Sigmoid colon (tissue), 7 donors: ENCODE results near the gene IL18. TPM values are rescaled to one million over a fixed set of nuclear protein-coding genes. Genes with fewer than 3 reads are reported as not detected.

ENCODE experiments used
- DNase-seq: peaks from one replicate; pipeline ENCODE4 v3.0.0-alpha.2; 2019
- H3K27ac ChIP-seq, 4 donors: fragments of 200-600 bp; sonication (generic); one replicate each; pipeline ENCODE4 v1.5.1; 2016 to 2019; ENCODE audit warnings: mild to moderate bottlenecking in 1 of 4
- H3K27me3 ChIP-seq, 3 donors: fragments of 200-600 bp; sonication (generic); one replicate each; pipeline ENCODE4 v1.5.1; 2019; ENCODE audit warnings: mild to moderate bottlenecking in 1 of 3
- H3K36me3 ChIP-seq, 4 donors: fragments of 200-600 bp; sonication (generic); one replicate each; pipeline ENCODE4 v1.5.1; 2016 to 2019
- H3K4me1 ChIP-seq, 4 donors: fragments of 200-600 bp; sonication (generic); one replicate each; pipeline ENCODE4 v1.5.1; 2017 to 2019
- H3K4me3 ChIP-seq, 4 donors: fragments of 200-600 bp; sonication (generic); one replicate each; pipeline ENCODE4 v1.5.1; 2017 to 2019; ENCODE audit warnings: mild to moderate bottlenecking in 2 of 4, moderate library complexity in 1 of 4
- H3K9me3 ChIP-seq, 4 donors: fragments of 200-600 bp in 3 of 4; sonication (generic) in 3 of 4; one replicate each; pipeline versions ENCODE4 v1.5.1 to v1.6.1; 2013 to 2019
- EP300 ChIP-seq, 4 donors: sonication (generic); formaldehyde crosslinking; IDR thresholded peaks; one replicate each; pipeline ENCODE4 v1.6.1; 2017; ENCODE audit warnings: antibody characterized with exemption in 4 of 4
- POLR2A ChIP-seq, 2 donors: fragments of 450-650 bp; IDR thresholded peaks; one replicate each; pipeline ENCODE4 v1.6.1; 2016; ENCODE audit warnings: antibody characterized with exemption in 2 of 2, mild to moderate bottlenecking in 2 of 2, moderate library complexity in 2 of 2
- POLR2AphosphoS5 ChIP-seq, 4 donors: sonication (generic); formaldehyde crosslinking; IDR thresholded peaks; one replicate each; pipeline ENCODE4 v1.6.1; 2017; ENCODE audit warnings: antibody characterized with exemption in 4 of 4
- WGBS, 2 donors: extraction: QIAGEN DNeasy Blood & Tissue Kit; methylation state at CpG; one replicate each; pipeline ENCODE4 v1.1.7; 2013; 5-methylcytosine and 5-hydroxymethylcytosine counted together
- intact Hi-C: fragments of 100-400 bp; cut with DNase I; formaldehyde crosslinking; loops from one replicate; pipeline ENCODE4 v1.15.1; 2023
- polyA plus RNA-seq, 3 donors: library from polyadenylated mRNA; stranded (reverse); fragments of 200-250 nt; gene quantifications; one replicate each; pipeline ENCODE4 v1.2.3, GENCODE V29; 2013
- total RNA-seq, 4 donors: library from RNA; depleted of rRNA; stranded (reverse); fragments of >200 nt; gene quantifications; one replicate each; pipeline ENCODE4 v1.1.0, GENCODE V29; 2016
- TF ChIP-seq, protein P1 (sequence below), 4 experiments: fragments of 450-650 bp in 3 of 4; fragments of 200-600 bp in 1 of 4; IDR thresholded peaks; one replicate each; pipeline ENCODE4 v1.5.1; 2016 to 2019; ENCODE audit warnings: antibody characterized with exemption in 4 of 4, mild to moderate bottlenecking in 3 of 4, moderate library complexity in 2 of 4
- donor health status: healthy with polysubstance abuse.
- donor health status: Bipolar disorder and iron deficiency.
- donor health status: healthy.

IL18 gene
- total and polyA plus RNA-seq, 7 donors, result 5.8 to 211 (median 18.6) TPM

DNA sequence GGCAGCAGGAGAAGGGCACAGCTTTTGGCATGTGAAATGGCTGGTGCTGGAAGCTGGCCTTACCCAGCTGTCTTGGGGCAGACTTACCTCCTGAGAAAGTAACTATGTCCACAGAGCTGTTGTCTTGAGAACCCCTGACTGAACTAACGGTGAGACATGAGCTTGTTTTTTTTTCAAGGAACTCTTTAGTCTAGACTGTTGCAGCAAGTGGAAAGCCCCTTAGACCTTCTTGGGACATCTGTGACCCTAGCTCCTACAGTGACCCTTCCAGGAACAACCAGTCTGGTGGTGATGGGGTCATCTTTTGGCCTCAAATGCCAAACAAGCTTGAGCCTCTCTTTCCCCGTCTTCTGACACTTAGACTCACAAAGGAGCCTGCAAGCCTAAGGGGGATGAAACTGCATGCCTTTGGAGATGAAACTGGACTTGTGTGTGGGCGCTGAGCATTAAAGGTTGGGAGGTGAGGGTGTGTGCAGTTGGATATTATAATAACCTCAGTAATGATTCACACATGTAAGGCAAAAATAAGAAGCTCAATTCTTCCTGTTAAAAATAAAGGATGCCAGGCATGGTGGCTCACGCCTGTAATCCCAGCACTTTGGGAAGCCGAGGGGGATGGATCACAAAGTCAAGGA lies 41.8 kb downstream of the IL18 start:
- H3K27ac ChIP-seq, result no peak overlapping the region
- H3K27me3 ChIP-seq, result no peaks in the 10 kb centered on the region
- intact Hi-C loops, result no loop called here
- H3K4me3 ChIP-seq, result no peak overlapping the region
- 94 to 96% methylated on average over 5 of the region's 5 CpGs for WGBS, 2 donors
- TF ChIP-seq POLR2A (IDR thresholded peaks at IDR 0.05) (no peak), POLR2AphosphoS5 (IDR thresholded peaks at IDR 0.05) (no peak), EP300 (IDR thresholded peaks at IDR 0.05) (no peak)
- TF ChIP-seq, protein P1, sequence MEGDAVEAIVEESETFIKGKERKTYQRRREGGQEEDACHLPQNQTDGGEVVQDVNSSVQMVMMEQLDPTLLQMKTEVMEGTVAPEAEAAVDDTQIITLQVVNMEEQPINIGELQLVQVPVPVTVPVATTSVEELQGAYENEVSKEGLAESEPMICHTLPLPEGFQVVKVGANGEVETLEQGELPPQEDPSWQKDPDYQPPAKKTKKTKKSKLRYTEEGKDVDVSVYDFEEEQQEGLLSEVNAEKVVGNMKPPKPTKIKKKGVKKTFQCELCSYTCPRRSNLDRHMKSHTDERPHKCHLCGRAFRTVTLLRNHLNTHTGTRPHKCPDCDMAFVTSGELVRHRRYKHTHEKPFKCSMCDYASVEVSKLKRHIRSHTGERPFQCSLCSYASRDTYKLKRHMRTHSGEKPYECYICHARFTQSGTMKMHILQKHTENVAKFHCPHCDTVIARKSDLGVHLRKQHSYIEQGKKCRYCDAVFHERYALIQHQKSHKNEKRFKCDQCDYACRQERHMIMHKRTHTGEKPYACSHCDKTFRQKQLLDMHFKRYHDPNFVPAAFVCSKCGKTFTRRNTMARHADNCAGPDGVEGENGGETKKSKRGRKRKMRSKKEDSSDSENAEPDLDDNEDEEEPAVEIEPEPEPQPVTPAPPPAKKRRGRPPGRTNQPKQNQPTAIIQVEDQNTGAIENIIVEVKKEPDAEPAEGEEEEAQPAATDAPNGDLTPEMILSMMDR (IDR thresholded peaks at IDR 0.05), result no peak
- peaks cover 0 to 7% (median 0%) of the 10 kb centered on the region in 4 donors for H3K4me1 ChIP-seq
- DNase-seq, result no peak
- H3K36me3 ChIP-seq, result no peaks in the 10 kb centered on the region
- no peaks in the 10 kb centered on the region for H3K9me3 ChIP-seq

DNA sequence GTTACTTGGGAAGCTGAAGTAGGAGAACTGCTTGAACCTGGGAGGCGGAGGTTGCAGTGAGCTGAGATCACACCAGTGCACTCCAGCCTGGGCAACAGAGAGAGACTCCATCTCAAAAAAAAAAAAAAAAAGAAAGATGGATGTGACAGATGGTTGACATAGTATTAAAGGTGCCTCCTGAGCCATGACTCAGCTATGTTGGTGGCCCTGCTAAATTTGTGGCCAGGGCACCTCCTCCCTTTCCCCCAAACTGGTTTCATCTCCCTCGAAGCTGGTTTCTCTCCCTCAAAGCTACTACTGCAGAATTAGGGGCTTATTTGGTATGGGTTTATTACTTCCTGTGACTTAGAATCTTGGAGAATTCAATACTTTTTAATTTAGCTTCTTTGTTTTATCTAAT lies 45.7 kb downstream of the IL18 start:
- WGBS, 2 donors, result 80 to 89% methylated on average over 2 of the region's 2 CpGs
- Histone ChIP-seq H3K9me3 (no peaks in the 10 kb centered on the region), H3K27ac (no peak overlapping the region), H3K4me1 (peaks cover 0 to 7% (median 0%) of the 10 kb centered on the region in 4 donors), H3K4me3 (no peak overlapping the region), H3K27me3 (no peaks in the 10 kb centered on the region), H3K36me3 (no peaks in the 10 kb centered on the region)
- DNase-seq, result no peak
- intact Hi-C loops, result no loop called here
- TF ChIP-seq POLR2A (IDR thresholded peaks at IDR 0.05) (no peak), POLR2AphosphoS5 (IDR thresholded peaks at IDR 0.05) (no peak), EP300 (IDR thresholded peaks at IDR 0.05) (no peak)
- TF ChIP-seq, protein P1 (IDR thresholded peaks at IDR 0.05), result no peak

DNA sequence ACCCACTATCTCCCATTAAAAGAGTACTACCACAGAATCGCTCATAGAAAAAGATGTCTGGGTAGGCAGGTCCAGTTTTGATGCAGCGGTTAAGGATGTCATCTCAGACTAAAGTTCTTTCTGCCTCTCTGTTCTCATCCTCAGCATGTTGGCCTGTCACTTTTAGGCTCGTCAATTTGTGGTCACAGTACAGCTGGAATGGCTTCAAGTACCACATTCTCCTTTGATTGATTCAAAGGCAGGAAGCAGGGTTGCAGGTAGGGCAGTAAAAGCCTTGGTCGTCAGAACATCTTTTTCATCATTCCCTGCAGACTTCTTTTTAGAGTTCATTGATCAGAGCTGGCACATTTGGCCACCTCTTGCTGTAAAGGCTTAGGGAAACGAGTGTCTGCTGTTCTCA lies 48.5 kb downstream of the IL18 start:
- DNase-seq, result no peak
- TF ChIP-seq POLR2A (IDR thresholded peaks at IDR 0.05) (no peak), POLR2AphosphoS5 (IDR thresholded peaks at IDR 0.05) (no peak), EP300 (IDR thresholded peaks at IDR 0.05) (no peak)
- TF ChIP-seq, protein P1 (IDR thresholded peaks at IDR 0.05), result no peak
- peaks cover 0 to 3% (median 0%) of the 10 kb centered on the region in 4 donors for H3K4me1 ChIP-seq
- WGBS, 2 donors, result 75 to 76% methylated on average over 5 of the region's 5 CpGs
- H3K27me3 ChIP-seq, result no peaks in the 10 kb centered on the region
- H3K4me3 ChIP-seq, result no peak overlapping the region
- H3K9me3 ChIP-seq, result no peaks in the 10 kb centered on the region
- H3K36me3 ChIP-seq, result no peaks in the 10 kb centered on the region
- intact Hi-C loops, result loop anchor here (2.0 kb wide), 1 partner anchor 59 kb away; the partner anchor contains the start of gene BCO2
- no peak overlapping the region for H3K27ac ChIP-seq

DNA sequence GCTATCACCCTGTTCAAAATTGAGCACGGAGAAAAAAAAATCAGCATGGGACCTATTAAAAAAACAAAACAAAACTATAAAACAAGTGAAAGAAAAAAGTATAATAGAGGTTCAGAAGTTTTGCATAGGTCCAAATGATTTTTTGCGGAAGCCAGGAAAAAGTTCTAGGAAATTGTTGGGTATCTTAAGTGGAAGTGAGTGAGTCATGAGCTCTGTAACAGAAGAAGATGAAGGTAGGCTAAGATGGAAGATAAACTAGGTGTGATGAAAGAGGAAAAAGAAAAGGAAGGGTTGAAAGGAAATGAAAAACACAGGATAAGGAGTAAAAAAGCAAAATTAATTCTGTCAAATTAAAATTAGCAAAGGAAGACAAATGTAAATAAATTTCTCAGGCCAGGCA lies 49.4 kb downstream of the IL18 start:
- intact Hi-C loops, result loop anchor here (2.0 kb wide), 1 partner anchor 60 kb away; the partner anchor contains the start of gene BCO2

More for the DNA sequence above, 49.4 kb downstream of the IL18 start:
- 92 to 96% methylated on average over 2 of the region's 2 CpGs for WGBS, 2 donors
- H3K36me3 ChIP-seq, result no peaks in the 10 kb centered on the region
- no peak overlapping the region for H3K27ac ChIP-seq
- H3K9me3 ChIP-seq, result no peaks in the 10 kb centered on the region
- H3K4me1 ChIP-seq, result no peaks in the 10 kb centered on the region
- no peak for DNase-seq
- TF ChIP-seq POLR2AphosphoS5 (IDR thresholded peaks at IDR 0.05) (no peak), POLR2A (IDR thresholded peaks at IDR 0.05) (no peak), EP300 (IDR thresholded peaks at IDR 0.05) (no peak)
- TF ChIP-seq, protein P1 (IDR thresholded peaks at IDR 0.05), result no peak
- H3K4me3 ChIP-seq, result no peak overlapping the region
- no peaks in the 10 kb centered on the region for H3K27me3 ChIP-seq
